GM21526 (cell line): ENCODE measurements around the gene PRKCD.

Experiments
- ATAC-seq: cut with Tn5 transposase; IDR thresholded peaks from one replicate; pipeline ENCODE4 v1.9.1; 2021; ENCODE audit warnings: moderate library complexity; ENCODE audit not compliant: unreplicated experiment, low FRiP score

Gene PRKCD

DNA sequence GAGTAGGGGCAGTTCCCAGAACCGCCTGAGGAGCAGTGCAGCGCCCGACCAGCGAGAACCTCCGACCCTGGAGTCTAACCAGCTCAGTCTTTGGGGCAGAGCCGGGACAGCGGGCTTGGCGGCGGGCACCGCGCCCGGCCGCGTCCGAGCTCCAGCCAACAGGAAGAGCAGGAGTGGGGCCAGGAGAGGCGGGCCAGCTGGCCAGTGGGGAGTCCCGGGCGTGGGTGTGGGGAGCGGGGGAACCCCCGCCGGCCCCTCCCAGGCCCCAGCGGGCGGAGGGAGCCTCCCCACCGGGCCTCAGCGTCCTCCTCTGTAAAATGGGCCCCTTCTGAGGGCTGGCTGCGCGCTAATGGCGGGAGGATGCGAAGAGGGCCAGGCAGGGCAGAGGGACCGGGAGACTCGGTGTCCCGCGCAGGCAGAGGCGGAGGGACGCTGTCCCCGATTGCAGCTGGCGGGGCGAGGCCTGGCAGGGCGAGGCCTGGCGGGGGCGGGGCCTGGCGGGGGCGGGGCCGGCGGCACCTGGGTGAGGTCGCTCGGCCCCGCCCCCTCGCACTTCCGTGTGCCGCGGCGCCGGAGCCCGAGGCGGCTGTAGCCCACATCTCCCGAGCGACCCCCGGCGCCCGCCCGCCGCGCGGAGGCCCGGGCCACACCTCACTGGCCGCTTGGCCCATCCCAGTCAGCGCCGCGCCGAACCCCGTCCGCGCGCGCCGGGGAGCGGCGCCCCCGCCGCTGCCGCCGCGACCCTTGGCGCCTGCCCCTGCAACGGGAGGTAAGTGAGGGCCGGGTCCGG, at the start of gene PRKCD:
PRKCD (plus strand) TSS at position 550 of the 790 bp plus-strand sequence. CDS start 17,214 bp downstream, outside the sequence.
- ATAC-seq, result no peak

DNA sequence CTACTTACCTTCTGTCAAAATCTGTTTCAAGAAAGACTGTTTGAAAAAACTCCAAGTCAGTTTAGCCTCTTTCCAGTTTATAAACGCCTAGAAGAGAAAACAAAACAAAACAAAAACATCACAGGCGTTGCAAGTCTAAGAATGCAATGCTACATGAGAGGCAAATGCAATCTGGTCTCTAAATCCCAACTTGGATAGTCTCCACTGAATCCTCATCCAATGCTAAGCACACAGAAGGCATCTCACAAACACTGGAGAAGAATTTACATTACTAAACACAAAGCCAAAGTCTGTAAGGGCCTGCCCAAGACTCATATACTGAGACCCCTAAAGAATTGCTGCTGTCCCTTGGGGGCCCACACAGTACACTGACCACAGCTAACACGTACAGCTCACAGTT, 49.2 kb upstream of the PRKCD start:
- ATAC-seq, result no peak

DNA sequence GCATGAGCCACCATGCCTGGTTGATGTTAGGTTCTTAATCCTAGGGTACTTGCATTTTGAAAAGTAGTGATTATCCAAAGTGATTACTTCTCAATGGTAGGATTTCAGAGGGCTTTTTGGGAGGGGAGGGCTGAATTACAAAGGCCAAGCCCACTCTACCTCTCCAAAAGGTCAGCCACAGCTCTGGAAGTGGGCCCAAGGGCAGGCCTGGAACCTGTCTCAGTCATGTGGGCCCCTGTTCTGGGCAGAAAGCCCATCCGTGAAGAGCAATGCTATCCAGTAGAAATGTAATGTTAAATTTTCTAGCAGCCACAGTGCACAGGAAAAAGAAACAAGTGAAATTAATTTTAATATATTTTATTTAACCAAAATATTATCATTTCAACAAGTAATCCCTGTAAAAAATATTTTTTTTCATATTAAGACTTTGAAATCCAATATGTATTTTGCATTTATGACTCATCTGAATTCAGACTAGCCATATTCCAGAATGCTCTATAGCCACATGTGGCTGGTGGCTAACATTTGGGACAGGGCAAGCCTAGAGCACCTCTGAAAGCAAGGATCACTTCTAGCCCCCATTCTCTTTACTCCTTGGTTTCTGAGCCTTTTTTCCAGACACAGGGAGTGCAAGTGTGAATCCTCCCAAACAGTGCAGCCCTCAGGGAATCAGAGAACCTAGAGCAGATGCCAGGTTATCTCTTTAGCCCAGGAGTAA, 47.6 kb upstream of the PRKCD start:
- no peak for ATAC-seq

DNA sequence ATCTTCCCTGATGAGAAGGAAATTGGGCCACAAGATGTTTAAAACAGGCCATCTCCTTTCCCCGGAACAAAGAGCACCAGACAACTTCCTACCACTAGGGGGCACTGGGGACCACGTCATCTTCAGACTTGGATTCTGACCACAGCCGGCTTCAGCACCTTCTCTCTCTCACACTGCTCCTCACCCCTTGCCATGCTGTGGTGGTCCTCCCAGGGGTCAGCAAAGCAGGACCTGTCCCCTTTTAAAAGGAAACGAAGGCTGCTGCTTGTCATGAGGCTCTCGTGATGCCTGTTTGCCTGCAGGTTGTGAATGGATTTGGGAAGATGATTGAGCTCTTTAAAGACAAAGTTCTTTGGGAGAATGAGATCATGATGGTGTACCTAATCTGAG, 47.0 kb upstream of the PRKCD start:
- no peak for ATAC-seq

DNA sequence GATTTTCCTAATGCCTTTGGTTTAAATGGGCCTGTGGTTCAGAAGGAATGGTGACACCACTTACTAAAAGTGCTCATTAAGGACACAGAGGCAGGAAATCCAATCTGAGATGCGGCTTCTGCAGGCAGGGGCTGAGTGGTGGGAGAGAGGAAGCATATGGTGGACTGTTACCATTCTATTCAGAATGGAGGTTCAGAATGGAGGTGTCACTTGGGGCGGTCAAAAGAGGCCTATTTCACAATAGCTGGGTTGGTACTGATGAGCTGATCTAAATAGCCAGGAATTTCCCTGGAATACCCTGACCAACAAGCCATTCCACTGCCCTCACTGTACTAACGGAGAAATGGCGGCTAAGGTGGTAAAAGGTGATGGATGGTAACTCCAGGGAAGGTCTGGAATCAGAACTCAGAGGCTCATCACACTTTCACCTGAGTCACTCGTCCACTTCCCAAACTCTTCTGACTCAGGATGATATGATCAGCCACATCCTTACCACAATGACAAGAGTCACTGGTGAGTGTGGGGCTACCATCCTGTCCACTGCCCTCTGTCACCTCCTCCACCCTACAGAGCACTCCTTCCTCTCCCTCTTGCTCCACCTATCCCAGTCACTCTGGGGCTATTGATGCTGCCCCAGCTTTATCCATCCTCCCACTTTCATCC, 46.5 kb upstream of the PRKCD start:
- ATAC-seq, result no peak

DNA sequence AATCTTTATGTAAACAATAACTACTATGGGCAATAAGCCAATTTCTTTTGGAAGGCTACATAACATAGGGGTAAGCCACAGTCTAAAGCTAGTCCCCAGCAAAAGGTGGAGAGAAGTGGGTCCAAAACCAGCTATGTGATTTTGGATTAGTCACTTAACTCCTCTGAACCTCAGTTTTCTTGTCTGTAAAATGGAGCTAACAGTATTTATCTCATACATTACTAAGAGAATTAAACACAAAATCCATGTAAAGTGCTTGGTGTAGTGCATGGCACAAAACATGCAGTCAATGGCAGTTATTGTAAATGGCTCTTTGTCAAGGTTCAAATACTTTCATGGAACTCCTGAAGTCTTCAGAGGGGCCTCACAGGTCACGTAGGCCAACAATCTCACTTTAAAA, 44.1 kb upstream of the PRKCD start:
- no peak for ATAC-seq

DNA sequence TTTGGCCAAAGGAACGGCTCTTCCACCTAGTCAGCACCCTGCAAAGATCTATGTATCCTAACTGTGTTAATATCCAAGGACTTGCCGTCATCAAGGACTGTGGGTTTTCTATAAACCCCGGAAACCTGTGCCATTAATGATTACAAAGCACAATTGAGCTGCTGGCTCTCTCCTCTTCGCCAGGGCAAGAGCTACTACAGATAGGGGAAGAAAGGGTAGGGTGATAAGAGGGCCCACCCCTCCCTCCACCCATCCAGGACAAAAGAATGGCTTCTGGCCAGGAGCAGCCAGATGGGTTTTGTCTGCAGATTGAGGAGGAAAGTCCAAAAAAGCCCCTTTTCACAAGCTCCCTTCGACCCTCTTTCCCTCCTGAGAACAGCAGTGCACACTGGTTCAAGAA, 40.7 kb upstream of the PRKCD start:
- no peak for ATAC-seq

DNA sequence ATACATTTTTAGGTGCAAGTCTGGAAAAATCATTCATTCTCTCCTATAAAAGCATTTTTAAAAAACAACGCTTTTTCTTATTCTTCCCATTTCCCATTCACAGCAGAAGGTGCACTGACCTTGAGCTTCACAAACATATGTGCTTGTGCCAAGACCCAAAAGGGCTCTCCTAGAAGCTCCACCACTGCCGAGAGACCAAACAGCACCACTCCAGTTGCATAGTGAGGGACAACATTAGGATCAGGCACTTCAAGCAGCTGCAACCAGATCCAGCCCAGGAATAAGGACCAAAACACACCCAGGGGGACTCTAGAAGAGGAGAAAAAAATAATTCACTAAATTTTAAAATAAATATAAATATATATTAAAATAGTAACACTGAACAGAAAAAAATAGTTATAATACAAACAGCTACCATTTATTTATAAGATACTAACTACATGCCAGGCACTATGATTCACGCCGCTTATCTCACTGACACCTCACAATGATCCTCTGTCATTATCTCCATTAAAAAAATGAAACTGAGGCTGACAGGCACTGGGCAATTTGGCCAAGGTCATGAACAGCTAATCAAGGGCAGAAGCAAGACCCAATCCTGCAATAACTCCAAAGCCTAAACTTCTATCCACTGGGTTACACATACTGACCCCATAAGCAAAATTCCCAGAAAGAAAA, 38.6 kb upstream of the PRKCD start:
- ATAC-seq, result no peak

DNA sequence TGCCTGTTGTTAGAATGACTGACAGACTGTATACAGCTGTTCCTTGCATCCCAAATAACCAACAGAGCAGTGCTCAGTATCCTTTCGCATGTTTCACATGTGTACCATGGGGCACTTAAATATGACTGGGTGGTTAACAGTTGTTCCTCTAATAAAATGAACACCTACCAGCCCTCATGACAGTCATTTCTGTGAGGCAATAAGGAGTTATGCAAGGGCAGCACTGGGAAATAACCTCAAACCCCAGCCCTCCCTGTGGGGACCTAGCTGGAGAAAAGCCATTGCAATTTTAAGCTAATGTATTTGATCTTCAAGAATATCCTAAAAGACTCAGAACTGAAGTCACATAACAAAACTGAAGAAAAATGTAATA, 38.1 kb upstream of the PRKCD start:
- ATAC-seq, result no peak

DNA sequence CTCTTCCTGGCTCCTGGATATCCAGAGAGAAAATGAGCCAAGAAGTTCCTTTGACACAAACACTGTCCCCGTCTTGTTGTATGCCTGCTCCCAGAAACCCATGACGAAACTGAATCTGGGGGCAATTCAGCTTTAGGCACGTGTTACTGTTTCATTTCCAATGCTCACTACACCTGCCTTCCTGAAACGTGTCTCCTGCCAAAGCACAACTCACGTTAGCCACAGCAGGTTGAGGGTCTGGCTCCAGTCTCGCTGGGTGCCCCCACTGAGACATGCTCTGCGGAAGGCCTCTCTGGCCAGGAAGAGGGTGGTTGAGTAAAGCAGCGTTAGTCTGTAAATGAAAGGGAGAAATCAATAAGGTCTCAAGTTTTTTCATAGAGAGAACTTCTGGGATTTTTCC, 37.5 kb upstream of the PRKCD start:
- no peak for ATAC-seq

DNA sequence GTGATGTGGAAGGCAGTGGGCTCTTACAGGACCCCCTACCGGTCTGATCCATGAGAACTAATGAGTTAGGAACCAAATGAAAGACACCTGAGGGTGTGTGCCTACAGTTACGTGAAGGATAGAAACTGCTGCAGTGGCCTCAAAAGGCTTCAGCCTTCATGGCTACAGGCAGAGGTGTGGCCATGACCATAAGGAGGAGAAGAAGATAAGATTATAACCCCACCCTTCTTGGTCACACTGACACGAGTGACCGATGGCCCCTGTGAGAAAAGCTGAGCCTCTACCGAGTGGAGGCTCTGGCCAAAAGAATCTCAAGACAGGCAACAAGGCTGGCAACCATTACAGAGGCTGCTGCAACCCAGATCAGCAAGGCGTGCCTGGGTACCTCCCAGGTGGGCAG, 37.1 kb upstream of the PRKCD start:
- ATAC-seq, result no peak

DNA sequence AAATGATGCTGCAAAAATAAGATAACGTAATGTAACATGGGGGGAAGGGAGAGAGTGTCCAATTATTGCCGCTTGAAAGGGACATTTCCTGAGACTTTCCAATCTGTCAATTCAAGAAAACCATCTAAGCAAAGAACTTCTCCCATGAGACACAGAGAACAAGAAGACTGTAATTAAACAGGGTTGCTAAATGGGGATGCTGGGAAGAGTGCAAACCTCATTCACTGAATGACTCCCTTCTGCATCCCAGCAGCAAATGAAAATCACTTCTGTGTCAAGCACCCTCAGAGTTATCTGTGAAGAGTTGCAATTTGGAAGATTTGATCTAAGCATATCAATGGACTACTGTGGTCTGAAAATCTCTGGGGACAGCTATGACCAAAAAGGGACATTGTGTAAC, 34.4 kb upstream of the PRKCD start:
- ATAC-seq, result no peak

DNA sequence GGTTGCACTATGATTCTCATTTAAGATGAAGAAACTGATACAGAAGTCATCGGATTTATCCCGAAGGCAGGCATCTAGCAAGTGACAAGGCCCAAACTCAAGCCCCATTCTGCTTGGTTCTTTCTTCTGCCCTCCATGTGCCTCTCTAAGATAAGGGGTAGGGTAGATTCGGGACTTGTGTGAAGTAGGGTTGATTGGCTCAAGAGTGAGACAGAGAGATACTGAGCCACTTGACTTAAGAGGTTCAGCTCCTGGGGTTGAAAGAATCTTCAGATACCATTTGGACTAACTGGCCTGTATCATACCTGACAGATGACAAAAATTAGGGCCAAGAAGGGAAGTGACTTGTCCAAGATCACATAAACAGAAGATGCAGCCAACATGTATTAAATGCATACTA, 31.7 kb upstream of the PRKCD start:
- no peak for ATAC-seq

DNA sequence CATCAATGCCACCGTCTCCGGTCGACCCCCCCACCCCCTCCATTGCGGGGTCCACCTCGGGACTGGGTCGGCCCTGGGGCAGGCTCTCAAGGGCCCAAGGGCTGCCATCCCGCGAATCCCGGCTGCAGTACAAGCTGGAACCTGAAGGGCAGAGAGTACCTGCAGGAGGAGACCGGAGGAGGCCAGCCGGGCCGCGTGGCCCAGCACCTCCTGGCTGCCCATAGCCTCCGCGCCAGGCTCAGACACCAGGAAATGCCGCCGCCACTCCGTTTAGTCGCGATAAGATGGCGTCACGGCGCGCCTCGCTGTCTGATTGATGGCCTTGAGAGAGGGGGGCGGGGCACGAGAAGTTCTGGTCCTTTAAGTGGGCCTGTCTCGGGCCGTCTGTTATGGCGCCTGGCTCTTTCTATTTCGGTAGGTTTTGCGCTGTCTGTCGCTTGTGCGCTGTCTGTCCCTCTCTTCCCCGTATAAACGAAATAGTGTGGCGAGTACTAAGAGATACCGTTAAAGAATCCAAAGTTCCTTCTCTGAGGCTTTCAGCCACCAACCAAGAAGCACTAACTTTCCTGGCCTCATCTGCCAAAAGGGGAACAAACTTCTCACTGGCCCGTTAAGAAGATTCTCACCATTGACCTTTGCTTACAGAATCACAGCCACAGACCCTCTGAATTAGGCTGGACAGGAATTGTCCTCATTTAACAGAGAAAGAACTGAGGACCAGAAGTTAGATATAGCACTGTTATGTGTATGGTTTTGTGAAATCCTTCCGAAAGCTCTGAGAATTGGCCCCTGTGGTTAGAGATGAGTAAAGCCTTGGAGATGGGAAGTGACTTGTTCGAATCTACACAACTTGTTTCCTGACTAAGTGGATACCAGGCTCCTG, 30.6 kb upstream of the PRKCD start, which contains the start of gene RFT1:
RFT1 (minus strand) TSS at position 257 of the 883 bp plus-strand sequence; CDS start at position 222, 35 bp downstream.
- peak; percentile 68 for ATAC-seq

DNA sequence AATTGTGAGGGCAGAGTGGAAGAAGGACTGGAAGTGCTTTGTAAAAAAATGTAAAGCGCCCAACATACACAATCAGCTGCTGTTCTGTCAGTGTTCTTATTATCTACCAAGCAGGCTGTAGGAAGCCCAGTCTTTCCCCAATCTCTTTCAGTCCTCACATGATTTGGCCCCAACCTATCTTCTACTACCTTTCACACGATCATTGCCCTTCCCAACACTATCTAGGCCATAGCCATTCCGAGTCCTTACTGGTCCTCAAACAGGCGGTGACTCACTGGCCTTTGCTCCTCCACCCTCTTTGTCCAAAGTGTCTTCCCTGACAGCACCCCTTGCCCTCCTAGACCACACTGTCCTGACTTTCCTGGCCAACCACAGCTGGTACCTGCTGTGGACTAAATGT, 29.9 kb upstream of the PRKCD start:
- no peak for ATAC-seq

DNA sequence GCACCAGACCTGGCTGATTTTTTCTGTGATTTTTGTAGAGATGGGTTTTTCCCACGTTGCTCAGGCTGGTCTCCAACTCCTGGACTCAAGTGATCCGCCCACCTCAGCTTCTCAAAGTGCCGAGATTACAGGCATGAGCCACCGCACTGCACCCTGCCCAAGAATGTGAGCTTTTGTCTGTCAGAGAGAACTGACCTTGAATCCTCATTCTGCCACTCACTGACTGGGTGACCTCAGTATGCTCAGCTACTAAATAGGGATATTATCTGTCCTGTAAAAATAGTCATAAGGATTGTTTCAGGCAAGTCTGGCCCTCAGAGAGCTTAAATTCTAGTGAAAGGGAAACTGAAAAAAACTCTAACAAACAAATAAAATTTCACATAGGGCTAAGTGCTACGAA, 28.7 kb upstream of the PRKCD start:
- ATAC-seq, result no peak

DNA sequence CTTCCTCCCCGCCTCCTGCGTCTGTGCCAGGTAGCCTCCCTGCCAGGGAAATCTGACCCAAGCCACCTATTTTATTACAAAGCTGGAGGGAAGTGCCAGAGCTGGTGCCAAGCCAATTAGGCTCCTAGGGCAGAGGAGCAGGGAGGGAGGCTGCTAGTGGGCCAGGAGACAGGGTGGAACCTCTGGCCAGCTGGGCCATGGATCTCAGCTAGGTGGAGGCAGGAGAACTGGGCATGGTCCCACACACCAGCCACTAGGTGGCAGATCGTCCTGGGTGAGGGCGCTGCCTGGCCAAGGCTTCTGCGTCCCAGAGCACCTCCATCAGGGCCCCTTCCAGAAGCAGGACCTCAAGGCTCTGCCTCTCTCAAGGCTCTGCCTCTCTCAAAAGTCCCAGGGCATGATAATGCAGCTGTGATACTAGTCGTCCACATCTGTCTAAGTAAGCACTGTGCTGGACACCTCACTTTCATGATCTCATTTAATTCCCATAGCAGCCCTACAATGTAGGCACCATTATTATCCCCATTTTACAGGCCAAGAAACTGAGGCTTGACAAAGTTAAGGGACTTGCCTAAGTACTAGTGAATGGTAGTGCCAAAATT, 26.3 kb upstream of the PRKCD start:
- peak; percentile 55 for ATAC-seq

DNA sequence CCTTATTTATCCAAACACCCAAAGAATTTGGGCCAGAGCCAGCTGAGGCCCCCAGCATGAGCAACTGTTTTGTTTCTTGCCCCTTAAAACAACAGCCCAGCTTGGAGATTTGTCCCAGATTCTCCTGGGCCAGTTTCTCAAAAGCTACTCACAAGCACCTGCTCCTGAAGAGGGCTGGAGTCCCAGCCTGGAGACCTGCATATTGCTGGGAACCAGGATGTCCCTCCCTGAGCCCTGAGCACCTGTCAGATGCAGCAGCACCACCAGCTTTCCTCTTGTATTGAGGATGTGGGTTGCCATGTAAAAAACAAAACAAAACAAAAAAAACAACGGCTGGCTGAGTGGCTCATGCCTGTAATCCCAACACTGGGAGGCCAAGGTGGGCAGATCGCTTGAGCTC, 23.8 kb upstream of the PRKCD start:
- ATAC-seq, result no peak

DNA sequence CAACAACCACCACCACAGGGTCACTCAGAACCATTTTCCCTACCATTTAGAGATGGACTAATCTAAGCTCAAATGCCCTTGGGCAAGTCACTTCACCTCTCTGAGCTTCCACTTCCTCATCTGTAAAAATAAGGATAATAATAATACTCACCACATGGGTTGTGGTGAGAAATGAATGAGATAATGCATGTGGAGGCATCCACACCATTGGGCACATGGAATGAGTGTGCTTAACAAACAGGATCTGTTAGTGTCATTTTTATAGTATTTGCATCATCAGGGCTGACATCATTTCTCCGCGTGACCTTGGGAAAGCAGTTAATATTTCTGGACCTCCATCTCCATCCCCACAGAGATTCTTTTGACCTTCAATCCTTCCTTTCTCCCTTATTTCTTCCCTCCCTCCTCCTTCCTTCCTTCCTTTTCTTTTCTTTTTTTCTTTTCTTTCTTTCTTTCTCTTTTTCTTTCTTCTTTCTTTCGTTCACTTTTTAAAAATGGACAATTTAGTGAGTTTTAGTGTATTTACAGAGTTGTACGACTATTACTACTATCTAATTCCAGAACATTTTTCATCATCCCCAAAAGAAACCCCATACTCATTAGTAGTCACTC, 23.1 kb upstream of the PRKCD start:
- ATAC-seq, result no peak
